H9 (cell line): Measurements from ENCODE around the gene ALG11. TPM values are rescaled to one million over a fixed set of nuclear protein-coding genes. Genes with fewer than 3 reads are reported as not detected.
"Not testable (repeated sequence)": the region's sequence is repeated elsewhere in the genome, so short reads cannot be mapped to it uniquely, and the experiment has no call there.

Source experiments
- DNase-seq: peaks from one replicate; pipeline ENCODE4 v3.0.0-alpha.2; 2017
- H2AFZ ChIP-seq: one replicate; pipeline ENCODE4 v1.6.1; 2013; ENCODE audit warnings: mild to moderate bottlenecking, low read length, control low read depth, moderate library complexity
- H2AK5ac ChIP-seq: 2 replicates; pipeline ENCODE4 v1.6.1; 2013; ENCODE audit warnings: low read length, control low read depth, mixed read lengths; ENCODE audit not compliant: insufficient read length
- H2BK120ac ChIP-seq: one replicate; pipeline ENCODE4 v1.6.1; 2013; ENCODE audit warnings: low read depth, mild to moderate bottlenecking, low read length, control low read depth, inconsistent platforms; ENCODE audit not compliant: poor library complexity, severe bottlenecking
- H2BK12ac ChIP-seq: 2 replicates; pipeline ENCODE4 v1.6.1; 2013; ENCODE audit warnings: low read length, control low read depth, mixed read lengths, low read depth; ENCODE audit not compliant: insufficient read length
- H2BK15ac ChIP-seq: 2 replicates; pipeline ENCODE4 v1.6.1; 2013; ENCODE audit warnings: low read depth, low read length, control low read depth
- H2BK20ac ChIP-seq: one replicate; pipeline ENCODE4 v1.6.1; 2013; ENCODE audit warnings: low read depth, mild to moderate bottlenecking, low read length, control low read depth, inconsistent platforms; ENCODE audit not compliant: poor library complexity, severe bottlenecking
- H2BK5ac ChIP-seq: 2 replicates; pipeline ENCODE4 v1.6.1; 2013; ENCODE audit warnings: low read length, control low read depth, mixed read lengths; ENCODE audit not compliant: insufficient read length
- H3K14ac ChIP-seq: 2 replicates; pipeline ENCODE4 v1.6.1; 2013; ENCODE audit warnings: low read length, control low read depth; ENCODE audit not compliant: insufficient read depth
- H3K18ac ChIP-seq: 2 replicates; pipeline ENCODE4 v1.6.1; 2013; ENCODE audit warnings: low read depth, mild to moderate bottlenecking, mixed read lengths, low read length, control low read depth; ENCODE audit not compliant: insufficient read length
- H3K23ac ChIP-seq: 2 replicates; pipeline ENCODE4 v1.6.1; 2013; ENCODE audit warnings: low read length, control low read depth, mixed read lengths, low read depth; ENCODE audit not compliant: insufficient read length
- H3K23me2 ChIP-seq: 2 replicates; pipeline ENCODE4 v1.6.1; 2013; ENCODE audit warnings: low read depth, mild to moderate bottlenecking, mixed read lengths, low read length, control low read depth; ENCODE audit not compliant: insufficient read length, poor library complexity, severe bottlenecking
- H3K27ac ChIP-seq: 2 replicates; pipeline ENCODE4 v1.5.1; 2013; ENCODE audit warnings: low read length, control low read depth, mixed read lengths, low read depth; ENCODE audit not compliant: insufficient read length
- H3K27me3 ChIP-seq: 2 replicates; pipeline ENCODE4 v1.6.1; 2013; ENCODE audit warnings: low read length, control low read depth, inconsistent platforms; ENCODE audit not compliant: insufficient read depth
- H3K4ac ChIP-seq: 2 replicates; pipeline ENCODE4 v1.6.1; 2013; ENCODE audit warnings: low read depth, mild to moderate bottlenecking, control low read depth, inconsistent platforms, low read length, moderate library complexity
- H3K4me1 ChIP-seq: 2 replicates; pipeline ENCODE4 v1.6.1; 2013; ENCODE audit warnings: low read length, control low read depth, inconsistent platforms; ENCODE audit not compliant: insufficient read depth
- H3K4me2 ChIP-seq: 2 replicates; pipeline ENCODE4 v1.6.1; 2013; ENCODE audit warnings: low read length, control low read depth, mixed read lengths; ENCODE audit not compliant: insufficient read length, insufficient read depth
- H3K56ac ChIP-seq: 2 replicates; pipeline ENCODE4 v1.6.1; 2013; ENCODE audit warnings: low read depth, mild to moderate bottlenecking, mixed read lengths, low read length, control low read depth; ENCODE audit not compliant: insufficient read length
- H3K79me1 ChIP-seq: 2 replicates; pipeline ENCODE4 v1.6.1; 2013; ENCODE audit warnings: low read depth, mild to moderate bottlenecking, moderate library complexity, low read length, control low read depth, inconsistent platforms; ENCODE audit not compliant: insufficient read depth, poor library complexity, severe bottlenecking
- H3K79me2 ChIP-seq: 2 replicates; pipeline ENCODE4 v1.6.1; 2013; ENCODE audit warnings: low read length, control low read depth, inconsistent platforms; ENCODE audit not compliant: insufficient read depth
- H3K9ac ChIP-seq: 2 replicates; pipeline ENCODE4 v1.6.1; 2013; ENCODE audit warnings: low read length, control low read depth, mixed read lengths; ENCODE audit not compliant: insufficient read length; ENCODE audit errors: extremely low read depth
- H3K9me3 ChIP-seq: one replicate; pipeline ENCODE4 v1.6.1; 2013; ENCODE audit warnings: low read depth, low read length, inconsistent platforms; ENCODE audit not compliant: control insufficient read depth
- H3T11ph ChIP-seq: one replicate; pipeline ENCODE4 v1.6.1; 2013; ENCODE audit warnings: mild to moderate bottlenecking, low read length, control low read depth, inconsistent platforms
- H4K20me1 ChIP-seq: one replicate; pipeline ENCODE4 v1.6.1; 2013; ENCODE audit not compliant: control insufficient read depth, insufficient read length, insufficient read depth
- H4K5ac ChIP-seq: 2 replicates; pipeline ENCODE4 v1.6.1; 2013; ENCODE audit warnings: low read depth, mild to moderate bottlenecking, mixed read lengths, low read length, control low read depth; ENCODE audit not compliant: insufficient read length
- H4K8ac ChIP-seq: replicated peaks from 2 replicates; pipeline ENCODE4 v1.6.1; 2013; ENCODE audit warnings: low read length, control low read depth, mixed read lengths, low read depth; ENCODE audit not compliant: insufficient read length
- H4K91ac ChIP-seq: 2 replicates; pipeline ENCODE4 v1.6.1; 2013; ENCODE audit warnings: low read depth, mild to moderate bottlenecking, moderate library complexity, mixed read lengths, low read length, control low read depth; ENCODE audit not compliant: insufficient read length
- H3K27ac Mint-ChIP-seq, 3 experiments: 2 replicates in 2 of 3; 3 replicates in 1 of 3; pipeline ENCODE4 v1.8.0; 2020 to 2021; ENCODE audit warnings: mixed read lengths in 3 of 3, mild to moderate bottlenecking in 1 of 3, moderate library complexity in 1 of 3
- H3K27me3 Mint-ChIP-seq: 2 replicates; pipeline ENCODE4 v1.8.0; 2021; ENCODE audit warnings: low read depth, mild to moderate bottlenecking, moderate library complexity, mixed read lengths
- H3K36me3 Mint-ChIP-seq, 3 experiments: 2 replicates in 2 of 3; 3 replicates in 1 of 3; pipeline ENCODE4 v1.8.0; 2020 to 2021; ENCODE audit warnings: low read depth in 3 of 3, mixed read lengths in 3 of 3; ENCODE audit not compliant: insufficient read depth in 1 of 3
- H3K4me1 Mint-ChIP-seq, 2 experiments: 2 replicates each; pipeline ENCODE4 v1.8.0; 2020; ENCODE audit warnings: mixed read lengths in 2 of 2
- H3K4me3 Mint-ChIP-seq, 2 experiments: 2 replicates in 1 of 2; 3 replicates in 1 of 2; pipeline ENCODE4 v1.8.0; 2020 to 2021; ENCODE audit warnings: mild to moderate bottlenecking in 2 of 2, mixed read lengths in 2 of 2, moderate library complexity in 1 of 2
- H3K9me3 Mint-ChIP-seq, 2 experiments: 2 replicates in 1 of 2; 3 replicates in 1 of 2; pipeline ENCODE4 v1.8.0; 2020; ENCODE audit warnings: mild to moderate bottlenecking in 2 of 2, mixed read lengths in 2 of 2, moderate library complexity in 1 of 2
- WGBS: extraction: QIAGEN DNeasy Blood & Tissue Kit; methylation state at CpG from one replicate; pipeline ENCODE4 v1.1.7; 2013; ENCODE audit warnings: missing lambda C conversion rate, low lambda C conversion rate, mixed read lengths; ENCODE audit not compliant: insufficient read length; ENCODE audit errors: extremely low coverage; 5-methylcytosine and 5-hydroxymethylcytosine counted together
- total RNA-seq: library from RNA; stranded (reverse); gene quantifications from 2 replicates; pipeline ENCODE4 v1.2.1, GENCODE V29; 2021
- TF ChIP-seq, protein P1 (sequence below): fragments of 200-600 bp; sonication (generic); conservative IDR thresholded peaks from 3 replicates; pipeline ENCODE4 v1.8.0; 2021; ENCODE audit warnings: antibody characterized with exemption, mild to moderate bottlenecking

ALG11 gene
- total RNA-seq, 1 experiment from 2014 or later, result 46.6 TPM

GRCh38 chr13:52053460-52053859 is 41.3 kb downstream of the ALG11 start:
- no peak overlapping the region for H3K18ac ChIP-seq
- H2BK15ac ChIP-seq, result no peak overlapping the region
- no peak overlapping the region for H2BK120ac ChIP-seq
- H3K79me1 ChIP-seq, result no peaks in the 10 kb centered on the region
- no peak overlapping the region for H3K56ac ChIP-seq
- H2AK5ac ChIP-seq, result no peak overlapping the region
- no peaks in the 10 kb centered on the region for H3K36me3 Mint-ChIP-seq
- H4K20me1 ChIP-seq, result no peaks in the 10 kb centered on the region
- H2BK12ac ChIP-seq, result no peak overlapping the region
- H3K9me3 ChIP-seq, result no peaks in the 10 kb centered on the region
- no peak overlapping the region for H4K5ac ChIP-seq
- TF ChIP-seq, protein P1, sequence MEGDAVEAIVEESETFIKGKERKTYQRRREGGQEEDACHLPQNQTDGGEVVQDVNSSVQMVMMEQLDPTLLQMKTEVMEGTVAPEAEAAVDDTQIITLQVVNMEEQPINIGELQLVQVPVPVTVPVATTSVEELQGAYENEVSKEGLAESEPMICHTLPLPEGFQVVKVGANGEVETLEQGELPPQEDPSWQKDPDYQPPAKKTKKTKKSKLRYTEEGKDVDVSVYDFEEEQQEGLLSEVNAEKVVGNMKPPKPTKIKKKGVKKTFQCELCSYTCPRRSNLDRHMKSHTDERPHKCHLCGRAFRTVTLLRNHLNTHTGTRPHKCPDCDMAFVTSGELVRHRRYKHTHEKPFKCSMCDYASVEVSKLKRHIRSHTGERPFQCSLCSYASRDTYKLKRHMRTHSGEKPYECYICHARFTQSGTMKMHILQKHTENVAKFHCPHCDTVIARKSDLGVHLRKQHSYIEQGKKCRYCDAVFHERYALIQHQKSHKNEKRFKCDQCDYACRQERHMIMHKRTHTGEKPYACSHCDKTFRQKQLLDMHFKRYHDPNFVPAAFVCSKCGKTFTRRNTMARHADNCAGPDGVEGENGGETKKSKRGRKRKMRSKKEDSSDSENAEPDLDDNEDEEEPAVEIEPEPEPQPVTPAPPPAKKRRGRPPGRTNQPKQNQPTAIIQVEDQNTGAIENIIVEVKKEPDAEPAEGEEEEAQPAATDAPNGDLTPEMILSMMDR, result no peak
- H3K27ac ChIP-seq, result no peak overlapping the region
- H3K9me3 Mint-ChIP-seq, result peaks cover 0 to 2% of the 10 kb centered on the region in 2 experiments; a peak in 3 of 5 replicates
- H3K14ac ChIP-seq, result no peak overlapping the region
- no peak overlapping the region for H3K4ac ChIP-seq
- no peak overlapping the region for H2AFZ ChIP-seq
- no peaks in the 10 kb centered on the region for H3K4me1 ChIP-seq
- no peak overlapping the region for H4K8ac ChIP-seq
- H3K79me2 ChIP-seq, result no peaks in the 10 kb centered on the region
- H3T11ph ChIP-seq, result no peak overlapping the region
- DNase-seq, result no peak
- H3K4me2 ChIP-seq, result no peak overlapping the region
- H3K27me3 ChIP-seq, result no peaks in the 10 kb centered on the region
- no peak overlapping the region for H3K4me3 Mint-ChIP-seq
- no peak overlapping the region for H3K9ac ChIP-seq
- no peak overlapping the region for H2BK5ac ChIP-seq
- no peak overlapping the region for H2BK20ac ChIP-seq
- H3K27me3 Mint-ChIP-seq, result no peaks in the 10 kb centered on the region
- peaks cover 14% of the 10 kb centered on the region in 2 experiments for H3K4me1 Mint-ChIP-seq
- WGBS, result no CpG with 5 or more reads among the region's 4 CpGs
- no peak overlapping the region for H4K91ac ChIP-seq
- no peak overlapping the region for H3K27ac Mint-ChIP-seq
- H3K23me2 ChIP-seq, result no peaks in the 10 kb centered on the region
- H3K23ac ChIP-seq, result no peak overlapping the region

GRCh38 chr13:52061064-52061463 is 48.9 kb downstream of the ALG11 start:
- H3K9ac ChIP-seq, DNase-seq, H4K8ac ChIP-seq, H2BK12ac ChIP-seq, H3K56ac ChIP-seq, H4K5ac ChIP-seq, H3K23ac ChIP-seq, H3K4me2 ChIP-seq, H3K27ac Mint-ChIP-seq, H2BK120ac ChIP-seq, H3K4me3 Mint-ChIP-seq, H3K23me2 ChIP-seq, H3K4me1 ChIP-seq, H3K27ac ChIP-seq, H3K4ac ChIP-seq, H2BK15ac ChIP-seq, H3K18ac ChIP-seq, H2BK5ac ChIP-seq, H4K91ac ChIP-seq, H4K20me1 ChIP-seq, H3K27me3 ChIP-seq, H3T11ph ChIP-seq, H3K14ac ChIP-seq, H2BK20ac ChIP-seq, H2AK5ac ChIP-seq, H3K79me2 ChIP-seq, H2AFZ ChIP-seq, H3K27me3 Mint-ChIP-seq, H3K79me1 ChIP-seq, H3K4me1 Mint-ChIP-seq: not testable (repeated sequence)
- peaks cover 21% of the 10 kb centered on the region for H3K9me3 ChIP-seq
- WGBS, result no CpG with 5 or more reads among the region's 3 CpGs
- peaks cover 6 to 23% (median 21%) of the 10 kb centered on the region in 3 experiments for H3K36me3 Mint-ChIP-seq
- H3K9me3 Mint-ChIP-seq, result peaks cover 41% of the 10 kb centered on the region in 2 experiments
